GM08714 (cell line): ENCODE measurements around the gene NRXN3.

ENCODE experiments used
- H3K4me3 ChIP-seq: fragments of 200-500 bp; sonication (Bioruptor generic); 2 replicates; pipeline ENCODE4 v1.5.1; 2014; ENCODE audit warnings: mild to moderate bottlenecking, low read length, inconsistent platforms
- ZNF274 ChIP-seq: IDR thresholded peaks from 2 replicates; pipeline ENCODE4 v1.6.1; 2012; ENCODE audit warnings: mild to moderate bottlenecking, low read depth, low read length

NRXN3 gene

GRCh38 chr14:78737601-78738000 lies 567.4 kb downstream of the NRXN3 start:
- no peak for TF ChIP-seq ZNF274
- H3K4me3 ChIP-seq, result no peak overlapping the region

GRCh38 chr14:78746086-78746595 lies 576.0 kb downstream of the NRXN3 start:
- no peak overlapping the region for H3K4me3 ChIP-seq
- TF ChIP-seq ZNF274, result no peak

DNA sequence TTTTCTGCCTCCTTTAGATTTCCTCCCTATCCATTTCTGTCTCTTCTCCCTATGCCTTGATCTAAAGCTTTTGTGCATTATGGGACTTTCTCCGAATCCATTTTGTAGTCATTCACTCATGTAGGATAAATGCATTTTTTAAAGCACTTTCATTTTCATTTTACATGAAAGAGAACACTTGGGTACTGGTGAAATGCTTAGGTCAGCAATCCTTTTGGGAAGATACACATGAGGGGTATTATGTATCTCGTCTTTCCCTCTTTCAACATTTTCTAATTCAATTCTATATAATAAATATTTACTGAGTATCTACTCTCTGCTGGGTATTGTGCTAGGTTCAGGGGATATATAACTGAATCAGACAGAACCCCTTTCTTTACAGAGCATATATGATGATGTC lies 577.6 kb downstream of the NRXN3 start:
- no peak overlapping the region for H3K4me3 ChIP-seq
- TF ChIP-seq ZNF274, result no peak

GRCh38 chr14:78752518-78753188 lies 582.5 kb downstream of the NRXN3 start:
- TF ChIP-seq ZNF274, result no peak
- H3K4me3 ChIP-seq, result no peak overlapping the region

- H3K4me3 ChIP-seq, result no peak overlapping the region
- no peak for TF ChIP-seq ZNF274
Observed at GRCh38 chr14:78754059-78754458, 583.9 kb downstream of the NRXN3 start.

DNA sequence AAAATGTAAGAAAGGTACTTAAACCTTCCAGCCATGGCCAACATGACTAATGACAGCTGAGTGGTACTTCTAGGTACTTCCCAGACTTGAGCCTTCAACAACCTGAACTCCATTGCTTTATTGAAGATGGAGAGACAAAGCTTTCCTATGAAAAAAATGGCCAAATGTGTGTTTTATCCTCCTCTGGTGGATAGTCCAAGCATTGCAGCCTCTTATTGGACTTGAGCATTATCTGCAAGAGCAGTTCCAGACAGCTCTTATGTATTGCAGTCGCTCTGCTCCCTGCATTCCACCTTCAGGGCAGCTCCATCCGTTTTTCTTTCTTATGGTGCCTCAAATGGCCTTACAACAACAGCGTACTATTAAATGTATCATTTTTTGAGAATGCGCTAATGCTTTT lies 588.2 kb downstream of the NRXN3 start:
- no peak overlapping the region for H3K4me3 ChIP-seq
- TF ChIP-seq ZNF274, result no peak

DNA sequence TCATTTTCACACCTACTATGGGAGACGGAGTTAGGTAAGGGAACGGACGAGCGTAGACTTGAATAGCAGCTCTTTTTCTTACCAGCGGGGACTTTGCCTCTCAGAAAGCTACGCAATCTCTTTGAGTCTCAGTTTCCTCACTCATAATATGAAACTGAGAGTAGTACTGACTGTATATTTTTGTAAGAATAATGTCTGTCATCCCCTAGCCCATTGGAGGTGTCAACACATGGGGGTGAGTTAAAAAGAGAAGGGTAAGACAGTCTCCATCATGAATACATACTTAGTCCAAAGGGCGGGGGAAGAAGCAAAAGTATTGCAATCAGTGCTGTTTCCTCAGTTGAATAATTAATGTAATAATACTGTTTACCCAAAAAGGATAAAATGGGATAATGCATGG lies 592.2 kb downstream of the NRXN3 start:
- no peak overlapping the region for H3K4me3 ChIP-seq
- no peak for TF ChIP-seq ZNF274

- no peak overlapping the region for H3K4me3 ChIP-seq
- no peak for TF ChIP-seq ZNF274
Observed at GRCh38 chr14:78763746-78764145, 593.6 kb downstream of the NRXN3 start.

GRCh38 chr14:78764240-78764639 lies 594.1 kb downstream of the NRXN3 start:
- no peak overlapping the region for H3K4me3 ChIP-seq
- TF ChIP-seq ZNF274, result no peak

GRCh38 chr14:78764645-78765044 lies 594.5 kb downstream of the NRXN3 start:
- no peak for TF ChIP-seq ZNF274
- H3K4me3 ChIP-seq, result no peak overlapping the region

DNA sequence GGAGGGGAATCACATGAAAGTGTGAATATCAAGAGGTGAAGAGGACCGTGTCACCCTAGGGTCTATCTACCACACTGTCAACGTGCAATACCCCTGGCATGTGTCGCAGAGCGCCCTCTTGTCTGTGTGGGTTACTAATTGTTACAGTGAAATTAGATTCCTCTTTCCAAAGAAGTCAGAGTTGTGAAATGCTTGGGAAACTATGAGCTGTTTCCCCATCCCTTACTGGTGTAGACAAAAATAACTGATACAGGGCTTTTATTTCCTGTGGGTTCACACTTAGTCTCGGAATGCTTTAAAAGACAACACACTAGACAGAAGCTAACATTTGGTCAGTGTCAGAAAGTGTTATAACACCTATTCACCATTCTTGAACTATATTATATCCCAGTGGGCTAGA lies 597.3 kb downstream of the NRXN3 start:
- no peak for TF ChIP-seq ZNF274
- H3K4me3 ChIP-seq, result no peak overlapping the region

GRCh38 chr14:78782551-78782950 lies 612.4 kb downstream of the NRXN3 start:
- H3K4me3 ChIP-seq, result no peak overlapping the region
- TF ChIP-seq ZNF274, result no peak

DNA sequence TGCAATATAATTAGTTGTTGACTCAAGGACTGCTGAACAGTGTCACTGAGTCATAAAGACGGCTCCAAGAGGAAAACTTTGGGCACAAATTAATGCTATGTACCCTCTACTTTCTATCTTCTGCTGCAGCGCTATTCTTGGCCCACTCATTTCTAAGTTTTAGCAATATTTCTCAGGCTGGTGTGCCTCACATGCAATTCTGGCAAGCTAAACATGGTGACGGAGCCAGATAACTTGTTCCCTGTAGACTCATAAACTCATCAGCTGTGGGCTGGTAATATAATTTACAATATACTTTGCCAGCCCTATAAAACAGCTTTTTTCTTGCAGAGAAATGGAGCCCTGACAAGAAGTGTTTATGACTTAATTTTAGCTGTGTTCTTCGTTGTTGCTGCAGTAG lies 615.1 kb downstream of the NRXN3 start:
- no peak for TF ChIP-seq ZNF274
- no peak overlapping the region for H3K4me3 ChIP-seq

DNA sequence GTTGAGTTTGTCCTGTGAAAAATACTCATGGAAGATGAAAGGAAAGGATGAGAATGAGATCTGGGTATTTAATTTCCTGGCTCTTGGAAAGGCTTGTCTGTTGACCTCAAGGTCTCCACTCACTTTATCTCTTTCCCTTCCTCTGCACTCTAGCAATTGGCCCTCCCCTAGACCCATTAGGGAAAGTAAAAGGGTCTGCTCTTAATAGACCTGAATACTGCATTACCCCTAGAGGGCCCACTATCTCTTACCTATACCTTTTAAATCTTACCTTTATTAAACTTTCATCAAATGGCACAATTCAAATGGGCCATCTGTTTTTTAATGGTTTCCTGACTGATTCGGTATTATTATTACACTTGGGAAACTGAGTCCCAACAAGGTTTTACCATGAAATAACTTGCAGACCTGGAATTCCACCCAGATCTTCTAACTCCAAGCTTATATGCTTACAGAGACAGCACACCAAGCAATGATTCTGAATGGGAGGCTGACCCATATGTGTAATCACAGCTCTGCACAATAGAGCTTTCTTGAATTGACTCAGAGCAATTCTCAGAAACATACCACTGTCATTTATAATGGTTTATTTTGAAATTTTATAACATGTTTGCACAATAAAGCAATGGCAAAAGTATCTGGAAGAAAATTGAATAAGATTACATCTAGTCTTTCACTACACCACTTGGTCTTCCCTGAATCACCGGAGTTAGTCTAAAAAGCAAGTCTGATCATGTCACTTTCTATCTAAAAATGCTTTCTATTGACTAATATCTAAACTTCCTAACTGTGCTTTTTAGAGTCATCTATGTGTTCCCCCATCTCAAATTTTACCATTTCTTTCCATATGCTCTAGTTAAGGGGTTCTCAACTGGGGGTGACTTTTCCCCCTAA lies 618.5 kb downstream of the NRXN3 start:
- H3K4me3 ChIP-seq, result no peak overlapping the region
- TF ChIP-seq ZNF274, result no peak

DNA sequence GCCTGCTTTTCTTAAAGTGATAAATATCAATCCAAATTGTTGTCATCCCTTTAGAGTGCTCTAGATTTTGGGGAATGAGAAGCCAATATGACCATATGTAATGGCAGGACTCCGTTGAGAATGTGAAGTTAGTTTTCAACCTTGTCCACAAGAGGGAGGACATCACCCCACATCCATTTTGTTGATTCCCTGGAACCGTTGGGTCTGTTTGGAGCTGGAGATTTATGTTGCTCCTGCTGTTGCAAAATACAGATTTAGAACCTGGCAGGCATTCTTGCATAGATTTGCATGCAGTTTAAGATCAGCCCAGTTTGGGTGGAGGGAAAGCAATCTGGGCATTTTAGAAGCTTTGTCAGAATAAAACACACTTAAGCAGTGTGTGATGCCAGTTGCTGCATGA lies 620.1 kb downstream of the NRXN3 start:
- no peak overlapping the region for H3K4me3 ChIP-seq
- TF ChIP-seq ZNF274, result no peak
